Endothelial cell of umbilical vein (primary cell): Measurements from ENCODE around the gene AMIGO3. TPM values are rescaled to one million over a fixed set of nuclear protein-coding genes. Genes with fewer than 3 reads are reported as not detected.
A peak's percentile ranks its signal among the peaks of the same experiment; 100 is the strongest.

Experiments used
- BruUV-seq: library from RNA; stranded (reverse); fragments of 400-500 nt; replicated peaks from 2 replicates; lab custom pipeline; 2021; lab: Mats Ljungman, UMichigan
- CTCF ChIA-PET: fragments of 300-600, 350-600 bp; sonication (Branson Sonifier 250); formaldehyde crosslinking; loops from one replicate; lab custom pipeline; 2021; ENCODE audit warnings: antibody characterized with exemption, inconsistent platforms; lab: Charles Lee
- POLR2A ChIA-PET: fragments of 300-600, 350-600 bp; sonication (Branson Sonifier 250); formaldehyde crosslinking; loops from one replicate; lab custom pipeline; 2021; ENCODE audit warnings: antibody characterized with exemption, inconsistent platforms; lab: Charles Lee
- DNase-seq: peaks from one replicate; pipeline ENCODE4 v3.0.0-alpha.2; 2011; ENCODE audit warnings: low read depth, low spot score
- FAIRE-seq: peaks from 2 replicates; lab custom pipeline; 2011; peaks lifted over from hg19 to GRCh38; lab: Jason Lieb, UNC
- H2AFZ ChIP-seq: 2 replicates; pipeline ENCODE4 v1.6.0; 2012; ENCODE audit warnings: low read depth, low read length, control low read depth, inconsistent platforms
- H3K27ac ChIP-seq: 2 replicates; pipeline ENCODE4 v1.5.1; 2011; ENCODE audit warnings: low read depth, mild to moderate bottlenecking, control low read depth, low read length, moderate library complexity; ENCODE audit not compliant: insufficient read depth
- H3K27me3 ChIP-seq, 2 experiments: 2 replicates each; pipeline versions ENCODE4 v1.6.0 to v1.6.1; 2011; ENCODE audit warnings: low read length in 2 of 2, mixed read lengths in 1 of 2; ENCODE audit not compliant: control insufficient read depth in 2 of 2, insufficient read depth in 2 of 2
- H3K36me3 ChIP-seq, 2 experiments: 2 replicates in 1 of 2; 3 replicates in 1 of 2; pipeline ENCODE4 v1.5.1; 2011; ENCODE audit warnings: low read length in 2 of 2, mild to moderate bottlenecking in 1 of 2, moderate library complexity in 1 of 2; ENCODE audit not compliant: control insufficient read depth in 2 of 2, insufficient read depth in 2 of 2; ENCODE audit errors: extremely low read depth in 1 of 2
- H3K4me1 ChIP-seq: 3 replicates; pipeline ENCODE4 v1.5.1; 2011; ENCODE audit warnings: mild to moderate bottlenecking, low read length; ENCODE audit not compliant: control insufficient read depth, insufficient read depth; ENCODE audit errors: extremely low read depth
- H3K4me2 ChIP-seq: 2 replicates; pipeline ENCODE4 v1.6.1; 2011; ENCODE audit warnings: low read length, control low read depth, mixed read lengths; ENCODE audit not compliant: insufficient read depth
- H3K4me3 ChIP-seq, 3 experiments: fragments of 200-600 bp in 1 of 3; sonication (generic), shearing (Covaris generic) in 1 of 3; replicated peaks in 1 of 3; 2 replicates each; pipeline ENCODE4 v1.5.1; 2011 to 2016; ENCODE audit warnings: control low read depth in 3 of 3, low read length in 3 of 3, mild to moderate bottlenecking in 2 of 3, inconsistent platforms in 1 of 3, low read depth in 1 of 3, moderate library complexity in 1 of 3; ENCODE audit not compliant: insufficient read depth in 1 of 3
- H3K79me2 ChIP-seq: 2 replicates; pipeline ENCODE4 v1.6.0; 2012; ENCODE audit warnings: low read length, inconsistent platforms; ENCODE audit not compliant: control insufficient read depth, insufficient read depth
- H3K9ac ChIP-seq: replicated peaks from 2 replicates; pipeline ENCODE3; 2011; ENCODE audit warnings: low read length, control low read depth; ENCODE audit not compliant: insufficient read depth; ENCODE audit errors: extremely low read depth
- H3K9me1 ChIP-seq: replicated peaks from 3 replicates; pipeline ENCODE4 v1.6.0; 2011; ENCODE audit warnings: mild to moderate bottlenecking, low read length; ENCODE audit not compliant: control insufficient read depth, insufficient read depth; ENCODE audit errors: extremely low read depth
- H3K9me3 ChIP-seq: replicated peaks from 2 replicates; pipeline ENCODE4 v1.5.1; 2012; ENCODE audit warnings: low read length, inconsistent platforms; ENCODE audit not compliant: control insufficient read depth, insufficient read depth
- H4K20me1 ChIP-seq: replicated peaks from 2 replicates; pipeline ENCODE3; 2011; ENCODE audit warnings: mild to moderate bottlenecking, low read length; ENCODE audit not compliant: control insufficient read depth, insufficient read depth; ENCODE audit errors: extremely low read depth
- EZH2 ChIP-seq: IDR thresholded peaks from 2 replicates; pipeline ENCODE4 v1.6.1; 2012; ENCODE audit warnings: borderline replicate concordance, low read depth, mild to moderate bottlenecking, moderate library complexity, low read length, inconsistent platforms; ENCODE audit not compliant: severe bottlenecking
- FOS ChIP-seq: IDR thresholded peaks from 2 replicates; pipeline ENCODE4 v1.6.1; 2011; ENCODE audit warnings: mild to moderate bottlenecking, low read length, moderate library complexity, borderline replicate concordance; ENCODE audit not compliant: insufficient read depth
- GATA2 ChIP-seq: IDR thresholded peaks from 2 replicates; pipeline ENCODE4 v1.7.0; 2011; ENCODE audit warnings: low read depth, mild to moderate bottlenecking, moderate library complexity, mixed read lengths, low read length; ENCODE audit not compliant: insufficient read length, insufficient read depth
- JUN ChIP-seq: IDR thresholded peaks from 2 replicates; pipeline ENCODE4 v1.6.1; 2011; ENCODE audit warnings: borderline replicate concordance, low read depth; ENCODE audit not compliant: insufficient read length, insufficient read depth
- MAX ChIP-seq: IDR thresholded peaks from 2 replicates; pipeline ENCODE4 v1.6.1; 2011; ENCODE audit not compliant: insufficient read depth, insufficient read length
- MYC ChIP-seq: IDR thresholded peaks from one replicate; pipeline ENCODE4 v1.6.1; 2011; ENCODE audit warnings: mild to moderate bottlenecking, low read depth, low read length
- POLR2A ChIP-seq: IDR thresholded peaks from 2 replicates; pipeline ENCODE4 v1.6.1; 2012; ENCODE audit warnings: low read depth, mild to moderate bottlenecking, control low read depth, low read length
- POLR2AphosphoS5 ChIP-seq: IDR thresholded peaks from 2 replicates; pipeline ENCODE4 v1.6.1; 2012; ENCODE audit warnings: low read depth, mild to moderate bottlenecking, control low read depth, low read length, moderate library complexity; ENCODE audit not compliant: insufficient read depth
- dilution Hi-C: fragments of 300-500 bp; cut with MboI; formaldehyde crosslinking; loops from one replicate; pipeline ENCODE4 v1.15.0; 2019; ENCODE audit warnings: low sequenced_read_pairs; ENCODE audit not compliant: extremely low pct_ligation_motif_present
- intact Hi-C: fragments of 100-400 bp; cut with micrococcal nuclease; formaldehyde crosslinking; loops from one replicate; pipeline ENCODE4 v1.10.0; 2022
- polyA plus RNA-seq, 4 experiments: library from polyadenylated mRNA; depleted of rRNA in 3 of 4; stranded (reverse) in 3 of 4; unstranded in 1 of 4; fragments of >200 nt; gene quantifications; 2 replicates each; pipeline versions ENCODE4 v1.2.1 to v1.2.3, GENCODE V29; 2011 to 2012; ENCODE audit warnings: missing spikeins in 1 of 4
- total RNA-seq: library from RNA; stranded (reverse); gene quantifications from 2 replicates; pipeline ENCODE4 v1.2.3, GENCODE V29; 2021
- TF ChIP-seq, protein P1 (sequence below), 2 donors: IDR thresholded peaks; 1 replicate in 1 of 2; 2 replicates in 1 of 2; pipeline ENCODE4 v1.5.1; 2011; ENCODE audit warnings: low read length in 2 of 2, mild to moderate bottlenecking in 2 of 2, moderate library complexity in 2 of 2, control low read depth in 1 of 2, inconsistent platforms in 1 of 2, low read depth in 1 of 2; ENCODE audit not compliant: insufficient read depth in 1 of 2; ENCODE audit errors: extremely low read depth in 1 of 2

Gene AMIGO3
- total and polyA plus RNA-seq, 2 donors (not counting 3 experiments of a cell fraction or from before 2014, with no cell fraction given), result 0.21 TPM; not detected in 1

- DNase-seq (peak; percentile 28), FAIRE-seq (no peak)
- no TSS peak for BruUV-seq
- dilution Hi-C loops, result no loop called here
- no peaks in the 10 kb centered on the region for H3K9me1 ChIP-seq
- no peaks in the 10 kb centered on the region for H3K9me3 ChIP-seq
- H3K36me3 ChIP-seq, result peaks cover 3 to 17% of the 10 kb centered on the region in 2 experiments
- H3K27ac ChIP-seq, result no peak overlapping the region
- H3K79me2 ChIP-seq, result peaks cover 13% of the 10 kb centered on the region
- TF ChIP-seq FOS, result no peak
- no peak for TF ChIP-seq POLR2A
- TF ChIP-seq, protein P1, sequence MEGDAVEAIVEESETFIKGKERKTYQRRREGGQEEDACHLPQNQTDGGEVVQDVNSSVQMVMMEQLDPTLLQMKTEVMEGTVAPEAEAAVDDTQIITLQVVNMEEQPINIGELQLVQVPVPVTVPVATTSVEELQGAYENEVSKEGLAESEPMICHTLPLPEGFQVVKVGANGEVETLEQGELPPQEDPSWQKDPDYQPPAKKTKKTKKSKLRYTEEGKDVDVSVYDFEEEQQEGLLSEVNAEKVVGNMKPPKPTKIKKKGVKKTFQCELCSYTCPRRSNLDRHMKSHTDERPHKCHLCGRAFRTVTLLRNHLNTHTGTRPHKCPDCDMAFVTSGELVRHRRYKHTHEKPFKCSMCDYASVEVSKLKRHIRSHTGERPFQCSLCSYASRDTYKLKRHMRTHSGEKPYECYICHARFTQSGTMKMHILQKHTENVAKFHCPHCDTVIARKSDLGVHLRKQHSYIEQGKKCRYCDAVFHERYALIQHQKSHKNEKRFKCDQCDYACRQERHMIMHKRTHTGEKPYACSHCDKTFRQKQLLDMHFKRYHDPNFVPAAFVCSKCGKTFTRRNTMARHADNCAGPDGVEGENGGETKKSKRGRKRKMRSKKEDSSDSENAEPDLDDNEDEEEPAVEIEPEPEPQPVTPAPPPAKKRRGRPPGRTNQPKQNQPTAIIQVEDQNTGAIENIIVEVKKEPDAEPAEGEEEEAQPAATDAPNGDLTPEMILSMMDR (IDR thresholded peaks at IDR 0.05; ENCODE audit: extremely low read depth in 1 of 2, insufficient read depth in 1 of 2, low read depth in 1 of 2, low read length in 2 of 2), result no peak
- TF ChIP-seq POLR2AphosphoS5, result no peak
- no peak for TF ChIP-seq MAX
- TF ChIP-seq GATA2, result no peak
- TF ChIP-seq EZH2, result no peak
- no peak for TF ChIP-seq MYC
- no peak for TF ChIP-seq JUN
- POLR2A ChIA-PET, result no interaction called here
- H3K9ac ChIP-seq, result no peak overlapping the region
- intact Hi-C loops, result loop anchor here (2.0 kb wide), 3 partner anchors 84 to 188 kb away; partner anchors contain the start of gene INKA1
- peak overlapping the region; percentile 4 for H3K4me2 ChIP-seq
- no peaks in the 10 kb centered on the region for H4K20me1 ChIP-seq
- CTCF ChIA-PET, result interaction anchor here (0.7 to 2.5 kb wide), 10 partner anchors 10 to 187 kb away, joined by 3 to 14 read pairs (median 6); partner anchors contain the start of gene INKA1
- H3K27me3 ChIP-seq, result no peaks in the 10 kb centered on the region
- H3K4me3 ChIP-seq, result peak overlapping the region in 1 of 3 experiments; percentile 42
- no peak overlapping the region for H2AFZ ChIP-seq
- H3K4me1 ChIP-seq, result peaks cover 12% of the 10 kb centered on the region
These were observed 648 bp downstream of the AMIGO3 start for GRCh38 chr3:49718858-49719213.
